Stimulated activated naive CD8-positive, alpha-beta T cell treated with anti-CD3 and anti-CD28 coated beads, Interleukin-15, Interleukin-2, amounts not matched to agents 100 ng/mL and 50 ng/mL, for 24 hours (primary cell): ENCODE data around the gene KRT38.

ENCODE experiments used
- H3K27ac Mint-ChIP-seq: one replicate; pipeline ENCODE4 v1.8.0; 2021; ENCODE audit warnings: mild to moderate bottlenecking, mixed read lengths
- H3K27me3 Mint-ChIP-seq: one replicate; pipeline ENCODE4 v1.8.0; 2021; ENCODE audit warnings: mixed read lengths
- H3K36me3 Mint-ChIP-seq: one replicate; pipeline ENCODE4 v1.8.0; 2021; ENCODE audit warnings: low read depth, mixed read lengths
- H3K4me1 Mint-ChIP-seq: one replicate; pipeline ENCODE4 v1.8.0; 2021; ENCODE audit warnings: low read depth, mixed read lengths
- H3K4me3 Mint-ChIP-seq: one replicate; pipeline ENCODE4 v1.8.0; 2021; ENCODE audit warnings: mild to moderate bottlenecking, mixed read lengths
- H3K9me3 Mint-ChIP-seq: one replicate; pipeline ENCODE4 v1.8.0; 2021; ENCODE audit warnings: mixed read lengths

KRT38 gene

DNA sequence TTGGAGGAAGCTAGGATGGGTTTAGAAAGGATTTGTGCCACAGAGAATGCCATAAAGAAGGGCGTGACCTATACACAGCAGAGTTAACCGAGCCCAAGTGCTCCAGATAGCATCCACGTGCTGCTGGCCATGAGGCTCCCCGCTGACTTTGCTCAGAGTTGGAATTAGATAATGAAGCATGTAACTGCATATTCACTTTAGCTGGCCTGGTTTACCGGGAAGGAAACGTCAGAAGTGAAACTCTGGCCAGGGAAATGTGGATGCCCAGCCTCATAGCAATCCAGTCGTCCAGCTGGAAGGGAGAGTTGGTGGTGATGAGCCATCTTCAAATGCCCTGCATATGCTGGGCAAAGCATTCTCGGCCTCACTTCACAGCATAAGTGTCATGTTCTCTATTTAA, 34.1 kb upstream of the KRT38 start:
- Mint-ChIP-seq H3K36me3 (no peaks in the 10 kb centered on the region), H3K27ac (no peak overlapping the region), H3K27me3 (no peaks in the 10 kb centered on the region), H3K9me3 (peaks cover 3% of the 10 kb centered on the region), H3K4me1 (no peaks in the 10 kb centered on the region), H3K4me3 (no peak overlapping the region)

DNA sequence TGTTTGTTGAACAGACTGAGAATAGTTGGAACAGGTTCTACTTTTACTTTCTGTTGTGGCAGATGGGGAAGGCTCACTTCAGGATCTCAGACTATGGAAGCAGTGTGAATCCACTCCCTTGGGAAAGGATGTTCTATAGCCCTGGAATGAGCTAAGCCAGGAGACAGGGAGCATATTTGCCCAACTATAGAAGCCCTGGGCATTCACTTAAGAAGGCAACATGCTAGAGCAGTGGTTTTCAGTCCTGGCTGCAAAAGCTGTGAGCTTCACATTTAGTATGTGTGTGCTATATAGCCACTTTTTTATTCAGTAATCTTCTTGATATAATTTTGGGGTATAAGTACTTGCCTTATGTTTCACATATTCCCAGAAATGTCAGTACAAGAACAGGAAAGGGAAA, 27.6 kb upstream of the KRT38 start:
- Mint-ChIP-seq H3K9me3 (peaks cover 6% of the 10 kb centered on the region), H3K27me3 (peaks cover 4% of the 10 kb centered on the region), H3K36me3 (no peaks in the 10 kb centered on the region), H3K4me3 (no peak overlapping the region), H3K4me1 (no peaks in the 10 kb centered on the region), H3K27ac (no peak overlapping the region)

- no peak overlapping the region for H3K4me3 Mint-ChIP-seq
- H3K27me3 Mint-ChIP-seq = peaks cover 4% of the 10 kb centered on the region
- no peak overlapping the region for H3K27ac Mint-ChIP-seq
- H3K36me3 Mint-ChIP-seq = no peaks in the 10 kb centered on the region
- H3K4me1 Mint-ChIP-seq = no peaks in the 10 kb centered on the region
- peaks cover 3% of the 10 kb centered on the region for H3K9me3 Mint-ChIP-seq
Observed at GRCh38 chr17:41467561-41467960, 26.8 kb upstream of the KRT38 start.

DNA sequence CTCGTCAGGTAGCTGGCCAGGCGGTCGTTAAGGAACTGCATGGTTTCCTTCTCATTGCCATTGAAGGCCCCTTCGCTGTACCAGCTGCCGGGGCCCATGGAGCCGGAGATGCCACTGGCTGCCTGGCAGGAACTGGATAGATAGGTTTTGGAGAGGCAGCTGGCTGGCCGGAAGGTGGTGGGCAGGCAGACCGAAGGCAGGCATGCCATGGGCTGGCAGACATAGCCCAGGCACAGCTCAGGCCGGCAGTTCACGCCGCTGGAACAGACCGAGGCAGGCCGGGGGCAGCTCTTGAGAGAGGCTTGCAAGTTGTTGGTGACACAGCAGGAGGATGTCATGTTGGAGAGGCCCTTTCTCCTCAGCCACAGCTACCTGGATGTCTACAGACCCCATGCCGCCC, 26.2 kb upstream of the KRT38 start, which contains the start of gene KRT32:
Gene KRT32, minus strand, starts transcription at position 399 of the 400 bp plus-strand sequence. Its CDS starts 61 bp downstream, at position 338.
- Mint-ChIP-seq H3K27ac (no peak within 1 kb of the TSS), H3K9me3 (peaks cover 3% of the 10 kb centered on the region), H3K4me1 (no peaks in the 10 kb centered on the region), H3K36me3 (no peaks in the 10 kb centered on the region), H3K27me3 (peaks cover 4% of the 10 kb centered on the region), H3K4me3 (no peak within 1 kb of the TSS)

GRCh38 chr17:41464682-41465081, 23.9 kb upstream of the KRT38 start:
- peaks cover 3% of the 10 kb centered on the region for H3K9me3 Mint-ChIP-seq
- peaks cover 4% of the 10 kb centered on the region for H3K27me3 Mint-ChIP-seq
- H3K36me3 Mint-ChIP-seq = no peaks in the 10 kb centered on the region
- H3K4me1 Mint-ChIP-seq = no peaks in the 10 kb centered on the region
- no peak overlapping the region for H3K27ac Mint-ChIP-seq
- no peak overlapping the region for H3K4me3 Mint-ChIP-seq

- peaks cover 3% of the 10 kb centered on the region for H3K9me3 Mint-ChIP-seq
- H3K27ac Mint-ChIP-seq = no peak overlapping the region
- H3K4me3 Mint-ChIP-seq = no peak overlapping the region
- no peaks in the 10 kb centered on the region for H3K36me3 Mint-ChIP-seq
- no peaks in the 10 kb centered on the region for H3K4me1 Mint-ChIP-seq
- peaks cover 4% of the 10 kb centered on the region for H3K27me3 Mint-ChIP-seq
Observed at GRCh38 chr17:41464173-41464572, 23.4 kb upstream of the KRT38 start.

DNA sequence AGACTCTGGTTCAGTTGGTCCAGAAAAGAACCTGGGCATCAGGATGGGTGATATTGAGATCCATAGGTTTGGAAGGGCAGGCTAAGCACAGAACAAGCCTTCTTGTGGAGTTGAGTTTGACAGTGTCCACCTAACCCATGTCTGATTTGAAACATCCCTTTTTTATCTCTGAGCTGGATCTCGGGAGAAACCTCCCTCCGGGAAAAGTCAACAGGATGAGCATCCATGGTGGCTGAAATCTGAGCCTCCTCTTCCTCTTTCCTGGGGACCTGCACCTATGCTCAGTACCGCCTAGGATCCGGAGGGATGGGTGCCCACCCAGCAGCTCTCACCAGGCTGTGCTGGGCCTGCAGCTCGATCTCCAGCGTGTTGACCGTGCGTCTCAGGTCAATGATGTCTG, 23.0 kb upstream of the KRT38 start:
- Mint-ChIP-seq H3K9me3 (peaks cover 3% of the 10 kb centered on the region), H3K36me3 (no peaks in the 10 kb centered on the region), H3K27ac (no peak overlapping the region), H3K27me3 (peaks cover 4% of the 10 kb centered on the region), H3K4me1 (no peaks in the 10 kb centered on the region), H3K4me3 (no peak overlapping the region)

DNA sequence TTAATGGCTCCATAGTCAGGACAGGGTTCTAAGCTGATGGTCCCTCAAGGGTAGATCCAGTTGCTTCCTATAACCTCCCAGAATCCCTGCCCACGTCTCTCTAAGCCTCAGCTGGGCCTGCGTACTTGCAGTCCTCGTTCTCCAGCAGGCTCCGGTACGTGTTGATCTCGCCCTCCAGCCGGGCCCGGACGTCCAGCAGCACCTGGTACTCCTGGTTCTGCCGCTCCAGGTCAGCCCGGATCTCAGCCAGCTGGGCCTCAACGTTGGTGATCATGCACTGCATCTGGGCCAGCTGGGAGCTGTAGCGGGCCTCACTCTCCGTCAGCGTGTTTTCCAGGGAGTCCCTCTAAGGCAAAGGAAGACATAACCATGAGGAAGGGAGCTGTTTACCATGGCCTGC, 21.9 kb upstream of the KRT38 start:
- Mint-ChIP-seq H3K36me3 (no peaks in the 10 kb centered on the region), H3K4me1 (no peaks in the 10 kb centered on the region), H3K4me3 (no peak overlapping the region), H3K27me3 (peaks cover 4% of the 10 kb centered on the region), H3K9me3 (no peaks in the 10 kb centered on the region), H3K27ac (no peak overlapping the region)

DNA sequence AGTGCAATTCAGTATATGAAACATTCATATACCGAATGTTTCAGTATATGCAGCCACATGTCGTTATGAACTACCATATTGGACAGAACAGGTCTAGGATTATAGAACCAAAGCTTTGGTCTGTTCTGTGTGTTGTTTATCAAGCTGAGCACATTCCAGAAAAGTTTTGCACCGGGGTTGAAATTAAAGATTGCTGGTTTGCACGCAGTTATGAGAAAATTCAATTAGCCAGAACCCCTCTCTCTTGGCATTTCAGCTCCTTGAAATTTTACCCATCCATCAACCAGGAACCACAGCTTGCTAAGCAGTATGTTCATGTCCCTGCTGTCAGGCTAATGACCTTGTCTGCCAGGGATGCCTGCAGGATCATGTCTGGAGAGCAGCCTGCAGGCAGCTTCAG, 16.9 kb upstream of the KRT38 start:
- no peaks in the 10 kb centered on the region for H3K4me1 Mint-ChIP-seq
- H3K9me3 Mint-ChIP-seq = no peaks in the 10 kb centered on the region
- no peaks in the 10 kb centered on the region for H3K36me3 Mint-ChIP-seq
- H3K27me3 Mint-ChIP-seq = no peaks in the 10 kb centered on the region
- H3K27ac Mint-ChIP-seq = no peak overlapping the region
- H3K4me3 Mint-ChIP-seq = no peak overlapping the region

DNA sequence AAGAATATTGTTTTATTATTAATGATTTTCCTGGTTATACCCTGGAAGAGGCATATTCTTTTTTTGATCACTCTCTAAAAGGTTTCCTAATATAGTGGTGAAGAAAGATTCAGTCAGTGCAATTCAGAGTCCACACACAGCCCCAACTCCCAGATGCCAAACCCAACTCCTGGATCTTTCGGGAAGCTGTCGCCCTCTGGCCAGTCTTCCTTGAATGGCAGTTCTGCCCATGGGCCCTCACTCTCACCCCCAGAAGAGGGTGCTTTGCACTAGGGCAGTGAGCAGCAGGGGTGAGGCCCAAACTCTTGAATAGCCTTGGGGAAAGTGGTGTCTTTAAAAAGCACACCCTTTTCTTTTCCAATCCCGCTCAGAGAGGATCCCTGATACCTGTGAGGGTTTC, 15.4 kb upstream of the KRT38 start:
- H3K27me3 Mint-ChIP-seq = no peaks in the 10 kb centered on the region
- no peaks in the 10 kb centered on the region for H3K36me3 Mint-ChIP-seq
- no peak overlapping the region for H3K4me3 Mint-ChIP-seq
- H3K4me1 Mint-ChIP-seq = no peaks in the 10 kb centered on the region
- H3K9me3 Mint-ChIP-seq = no peaks in the 10 kb centered on the region
- no peak overlapping the region for H3K27ac Mint-ChIP-seq

GRCh38 chr17:41455236-41455635, 14.5 kb upstream of the KRT38 start:
- Mint-ChIP-seq H3K4me3 (no peak overlapping the region), H3K9me3 (no peaks in the 10 kb centered on the region), H3K27me3 (no peaks in the 10 kb centered on the region), H3K36me3 (no peaks in the 10 kb centered on the region), H3K27ac (no peak overlapping the region), H3K4me1 (no peaks in the 10 kb centered on the region)

DNA sequence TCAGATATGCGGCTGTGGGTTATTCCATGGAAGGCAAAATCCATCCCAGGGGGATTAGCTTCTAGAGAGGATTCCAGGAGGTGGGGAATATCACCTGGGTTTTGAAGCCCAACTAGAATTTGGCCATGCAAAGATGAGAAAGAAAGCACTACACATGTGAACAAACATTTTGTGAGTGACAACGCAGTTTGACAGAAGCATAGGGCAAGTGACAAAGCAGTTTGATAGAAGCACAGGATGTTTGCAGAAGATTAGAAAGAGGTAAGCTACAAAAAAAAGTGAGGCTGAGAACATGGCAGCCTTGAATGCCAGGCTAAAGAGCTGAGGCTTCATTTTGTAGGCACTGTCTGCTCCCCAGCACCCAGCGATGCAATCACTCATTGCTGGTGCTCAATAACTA, 12.3 kb upstream of the KRT38 start:
- H3K27ac Mint-ChIP-seq = no peak overlapping the region
- H3K36me3 Mint-ChIP-seq = no peaks in the 10 kb centered on the region
- no peaks in the 10 kb centered on the region for H3K4me1 Mint-ChIP-seq
- no peaks in the 10 kb centered on the region for H3K9me3 Mint-ChIP-seq
- H3K4me3 Mint-ChIP-seq = no peak overlapping the region
- H3K27me3 Mint-ChIP-seq = no peaks in the 10 kb centered on the region

DNA sequence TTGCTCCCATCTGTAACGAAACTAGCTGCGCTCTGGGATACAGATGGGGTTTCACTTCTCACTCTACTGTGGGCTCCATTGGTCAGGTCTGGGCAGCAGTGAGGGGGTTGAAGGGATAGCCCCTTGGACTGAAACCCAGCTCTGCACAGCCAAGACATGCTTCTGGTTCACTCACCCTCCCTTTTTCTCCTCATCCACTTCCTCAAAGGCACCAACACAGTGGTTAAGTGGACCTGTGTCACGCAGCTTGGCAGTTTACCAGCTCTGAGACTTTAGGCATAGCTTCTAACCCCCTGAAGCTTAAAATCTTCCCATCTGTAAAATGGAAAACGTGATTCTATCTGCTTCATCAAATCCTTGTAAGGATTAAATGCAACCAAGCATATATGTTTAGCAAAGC, 11.5 kb upstream of the KRT38 start:
- Mint-ChIP-seq H3K9me3 (no peaks in the 10 kb centered on the region), H3K4me1 (no peaks in the 10 kb centered on the region), H3K27ac (no peak overlapping the region), H3K27me3 (no peaks in the 10 kb centered on the region), H3K36me3 (no peaks in the 10 kb centered on the region), H3K4me3 (no peak overlapping the region)

DNA sequence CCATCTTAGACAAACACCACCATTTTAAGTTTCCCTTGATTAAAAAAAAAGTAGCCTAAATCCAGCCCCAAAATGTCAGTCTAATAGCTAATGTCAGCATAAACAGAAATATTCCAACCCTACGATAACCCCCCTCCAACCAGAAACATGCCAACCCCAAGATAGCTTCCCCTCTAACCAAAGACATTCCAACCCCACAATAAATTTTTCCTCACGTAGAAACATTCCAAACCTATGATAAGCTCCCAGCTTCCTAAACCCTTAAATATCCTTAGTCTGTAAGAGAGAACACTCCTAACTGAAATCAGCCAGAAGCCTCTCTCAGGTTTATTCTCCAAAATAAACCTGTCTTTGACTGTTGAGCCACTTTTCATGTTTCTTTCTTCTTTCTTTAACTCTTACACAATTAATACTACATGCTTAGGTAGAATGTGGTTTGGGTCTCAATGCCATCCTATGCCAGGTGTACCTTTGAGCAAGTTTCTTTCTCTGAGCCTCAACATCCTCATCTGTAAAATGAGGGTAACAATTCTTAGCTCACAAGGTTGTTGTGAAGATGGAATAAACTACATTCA, 10.5 kb upstream of the KRT38 start:
- H3K36me3 Mint-ChIP-seq = no peaks in the 10 kb centered on the region
- no peak overlapping the region for H3K27ac Mint-ChIP-seq
- H3K27me3 Mint-ChIP-seq = no peaks in the 10 kb centered on the region
- no peaks in the 10 kb centered on the region for H3K9me3 Mint-ChIP-seq
- no peaks in the 10 kb centered on the region for H3K4me1 Mint-ChIP-seq
- no peak overlapping the region for H3K4me3 Mint-ChIP-seq

DNA sequence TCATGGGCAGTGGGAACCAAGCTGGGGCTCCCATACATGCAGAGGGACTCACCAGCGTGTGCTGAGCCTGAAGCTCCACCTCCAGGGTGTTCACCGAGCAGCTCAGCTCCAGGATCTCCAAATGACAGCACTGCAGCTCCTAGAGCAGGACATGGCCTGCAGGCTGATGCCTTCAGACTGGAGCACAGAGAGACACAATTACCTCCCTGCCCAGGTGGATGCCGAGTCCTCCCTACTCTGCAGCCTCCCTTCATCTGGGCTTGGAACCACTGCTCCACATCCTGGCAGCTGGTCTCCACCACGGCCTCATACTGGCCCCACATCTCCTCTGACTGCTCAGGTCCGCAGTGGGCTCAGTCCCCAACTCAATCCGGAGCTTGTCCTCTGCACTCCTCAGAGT, 8.2 kb upstream of the KRT38 start:
- H3K4me1 Mint-ChIP-seq = no peaks in the 10 kb centered on the region
- no peaks in the 10 kb centered on the region for H3K27me3 Mint-ChIP-seq
- no peak overlapping the region for H3K27ac Mint-ChIP-seq
- H3K4me3 Mint-ChIP-seq = no peak overlapping the region
- no peaks in the 10 kb centered on the region for H3K36me3 Mint-ChIP-seq
- H3K9me3 Mint-ChIP-seq = no peaks in the 10 kb centered on the region

GRCh38 chr17:41448506-41448905, 7.7 kb upstream of the KRT38 start:
- no peaks in the 10 kb centered on the region for H3K4me1 Mint-ChIP-seq
- no peaks in the 10 kb centered on the region for H3K27me3 Mint-ChIP-seq
- H3K27ac Mint-ChIP-seq = no peak overlapping the region
- H3K4me3 Mint-ChIP-seq = no peak overlapping the region
- H3K9me3 Mint-ChIP-seq = no peaks in the 10 kb centered on the region
- H3K36me3 Mint-ChIP-seq = no peaks in the 10 kb centered on the region
